Right lobe of liver (tissue), 6 donors: ENCODE data around the gene CCDC200. TPM values are rescaled to one million over a fixed set of nuclear protein-coding genes. Genes with fewer than 3 reads are reported as not detected.
A peak's percentile ranks its signal among the peaks of the same experiment; 100 is the strongest.
"Not testable (repeated sequence)": the region's sequence is repeated elsewhere in the genome, so short reads cannot be mapped to it uniquely, and the experiment has no call there.

Experiments used
- ATAC-seq, 4 donors: fragments of 200-7000 bp; cut with Tn5 transposase; one replicate each; pipeline ENCODE4 v1.9.1; 2020; ENCODE audit warnings: mild to moderate bottlenecking in 4 of 4, moderate library complexity in 4 of 4
- DNase-seq, 3 donors: peaks; one replicate each; pipeline ENCODE4 v3.0.0-alpha.2; 2020
- H3K27ac ChIP-seq, 3 donors: fragments of 200-600 bp; one replicate each; pipeline ENCODE4 v1.8.0; 2022
- H3K27me3 ChIP-seq, 2 donors: fragments of 200-600 bp; one replicate each; pipeline ENCODE4 v1.8.0; 2022
- H3K36me3 ChIP-seq, 4 donors: fragments of 200-600 bp; sonication (generic) in 1 of 4; one replicate each; pipeline versions ENCODE4 v1.5.1 to v1.8.0; 2017 to 2022; ENCODE audit warnings: control low read depth in 1 of 4
- H3K4me1 ChIP-seq, 4 donors: fragments of 200-600 bp; sonication (generic) in 1 of 4; one replicate each; pipeline versions ENCODE4 v1.5.1 to v1.8.0; 2017 to 2022; ENCODE audit warnings: control low read depth in 1 of 4
- H3K4me3 ChIP-seq, 3 donors: fragments of 200-600 bp; one replicate each; pipeline ENCODE4 v1.8.0; 2022
- H3K9me3 ChIP-seq, 4 donors: fragments of 200-600 bp; sonication (generic) in 1 of 4; one replicate each; pipeline versions ENCODE4 v1.5.1 to v1.8.0; 2017 to 2022; ENCODE audit warnings: control low read depth in 1 of 4
- POLR2A ChIP-seq: fragments of 450-650 bp; IDR thresholded peaks from one replicate; pipeline ENCODE4 v1.6.1; 2017; ENCODE audit warnings: antibody characterized with exemption, mild to moderate bottlenecking
- WGBS: methylation state at CpG from one replicate; pipeline ENCODE4 v1.1.6; 2018; ENCODE audit warnings: low coverage, low lambda C conversion rate; ENCODE audit not compliant: insufficient coverage; ENCODE audit errors: missing lambda C conversion rate; 5-methylcytosine and 5-hydroxymethylcytosine counted together
- intact Hi-C, 2 donors: fragments of 100-400 bp; cut with DNase I; formaldehyde crosslinking; loops; one replicate each; pipeline versions ENCODE4 v1.11.2 to v1.14.1; 2022
- total RNA-seq, 6 experiments: library from RNA; depleted of rRNA in 2 of 6; stranded (reverse); fragments of >200 nt in 2 of 6; fragmentation: NEBNext Ultra II Directional in 3 of 6; extraction: Animal tissue kit (Norgen Biotek cat#: 25700) in 3 of 6; gene quantifications; one replicate each; pipeline versions ENCODE4 v1.1.0 to v1.2.4, GENCODE V29; 2016 to 2023
- TF ChIP-seq, protein P1 (sequence below), 4 donors: fragments of 200-600 bp in 3 of 4; fragments of 450-650 bp in 1 of 4; IDR thresholded peaks; one replicate each; pipeline versions ENCODE4 v1.5.1 to v1.8.0; 2016 to 2022; ENCODE audit warnings: antibody characterized with exemption in 4 of 4, mild to moderate bottlenecking in 2 of 4
- donor health status: DM: no; HTN: yes; CAD: no.
- donor health status: DM: no; HTN: no; CAD: no.
- donor health status: DM: no; HTN: no; CAD: no.
- donor health status: DM: no; HTN: yes; CAD: no.
- donor health status: DM: no; HTN: yes; CAD: no.

The CCDC200 gene
- total RNA-seq, 6 experiments from 2014 or later: not detected

GRCh38 chr17:43211480-43212402 lies 16.7 kb downstream of the CCDC200 start, which contains the start of gene TMEM106A:
TMEM106A (plus strand) TSS chr17:43211875; CDS start chr17:43213042, 1,167 bp downstream.
- Histone ChIP-seq H3K27me3 (no peaks in the 10 kb centered on the region), H3K27ac (peak within 1 kb of the TSS; percentile 63 to 78 (median 68)), H3K4me1 (peaks cover 0 to 51% (median 21%) of the 10 kb centered on the region in 4 donors), H3K36me3 (peaks cover 0 to 45% (median 9%) of the 10 kb centered on the region in 4 donors), H3K4me3 (peak within 1 kb of the TSS; percentile 46 to 60 (median 57)), H3K9me3 (no peaks in the 10 kb centered on the region)
- 13% methylated on average over 27 of the region's 54 CpGs for WGBS
- DNase-seq (peak; percentile 65 to 88 (median 82)), ATAC-seq (peak; percentile 82 to 89 (median 88))
- intact Hi-C loops: no loop called here
- TF ChIP-seq, protein P1, sequence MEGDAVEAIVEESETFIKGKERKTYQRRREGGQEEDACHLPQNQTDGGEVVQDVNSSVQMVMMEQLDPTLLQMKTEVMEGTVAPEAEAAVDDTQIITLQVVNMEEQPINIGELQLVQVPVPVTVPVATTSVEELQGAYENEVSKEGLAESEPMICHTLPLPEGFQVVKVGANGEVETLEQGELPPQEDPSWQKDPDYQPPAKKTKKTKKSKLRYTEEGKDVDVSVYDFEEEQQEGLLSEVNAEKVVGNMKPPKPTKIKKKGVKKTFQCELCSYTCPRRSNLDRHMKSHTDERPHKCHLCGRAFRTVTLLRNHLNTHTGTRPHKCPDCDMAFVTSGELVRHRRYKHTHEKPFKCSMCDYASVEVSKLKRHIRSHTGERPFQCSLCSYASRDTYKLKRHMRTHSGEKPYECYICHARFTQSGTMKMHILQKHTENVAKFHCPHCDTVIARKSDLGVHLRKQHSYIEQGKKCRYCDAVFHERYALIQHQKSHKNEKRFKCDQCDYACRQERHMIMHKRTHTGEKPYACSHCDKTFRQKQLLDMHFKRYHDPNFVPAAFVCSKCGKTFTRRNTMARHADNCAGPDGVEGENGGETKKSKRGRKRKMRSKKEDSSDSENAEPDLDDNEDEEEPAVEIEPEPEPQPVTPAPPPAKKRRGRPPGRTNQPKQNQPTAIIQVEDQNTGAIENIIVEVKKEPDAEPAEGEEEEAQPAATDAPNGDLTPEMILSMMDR (IDR thresholded peaks at IDR 0.05): peak in 2 of 4 donors; percentile 17 to 23
- TF ChIP-seq POLR2A: peak; percentile 27

DNA sequence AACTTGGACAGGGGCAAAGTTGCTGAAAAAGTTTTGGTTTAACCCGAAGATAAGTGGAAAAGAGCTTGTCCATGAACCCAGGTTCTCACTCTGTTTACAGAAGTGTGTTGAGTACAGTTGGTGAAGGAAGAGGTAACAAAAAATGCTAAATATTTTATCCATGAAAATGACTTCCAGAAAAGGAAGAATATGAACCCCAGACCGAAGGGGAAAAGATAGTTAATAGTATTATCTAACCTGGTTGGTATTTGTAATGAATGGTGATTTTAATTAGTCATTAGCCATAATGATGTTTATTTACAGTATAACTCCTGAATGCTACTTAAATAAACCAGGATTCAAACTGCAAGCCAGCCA lies 17.3 kb downstream of the CCDC200 start:
- WGBS: 11% methylated on average over 2 of the region's 2 CpGs
- Histone ChIP-seq H3K27ac (peak overlapping the region; percentile 63 to 78 (median 68)), H3K36me3 (peaks cover 0 to 43% (median 9%) of the 10 kb centered on the region in 4 donors), H3K4me3 (peak overlapping the region; percentile 46 to 60 (median 57)), H3K9me3 (no peaks in the 10 kb centered on the region), H3K4me1 (peaks cover 0 to 44% (median 17%) of the 10 kb centered on the region in 4 donors), H3K27me3 (no peaks in the 10 kb centered on the region)
- intact Hi-C loops: no loop called here
- TF ChIP-seq POLR2A: no peak
- TF ChIP-seq, protein P1 (IDR thresholded peaks at IDR 0.05): no peak
- no peak for DNase-seq
- ATAC-seq: no peak

- TF ChIP-seq POLR2A: no peak
- TF ChIP-seq, protein P1 (IDR thresholded peaks at IDR 0.05): no peak
- intact Hi-C loops: no loop called here
- ATAC-seq (no peak), DNase-seq (no peak)
- H3K9me3 ChIP-seq: no peaks in the 10 kb centered on the region
- H3K27ac ChIP-seq: peak overlapping the region in 1 of 3 donors; percentile 78
- H3K36me3 ChIP-seq: peaks cover 0 to 40% (median 9%) of the 10 kb centered on the region in 4 donors
- H3K4me3 ChIP-seq: no peak overlapping the region
- peaks cover 0 to 39% (median 15%) of the 10 kb centered on the region in 4 donors for H3K4me1 ChIP-seq
- 69% methylated on average over 3 of the region's 3 CpGs for WGBS
- no peaks in the 10 kb centered on the region for H3K27me3 ChIP-seq
Observed at GRCh38 chr17:43210576-43210975, 17.8 kb downstream of the CCDC200 start.

- DNase-seq, H3K4me1 ChIP-seq, intact Hi-C loops, H3K27ac ChIP-seq, H3K9me3 ChIP-seq, H3K4me3 ChIP-seq, H3K27me3 ChIP-seq: not testable (repeated sequence)
- 96% methylated on average over 3 of the region's 3 CpGs for WGBS
- ATAC-seq: peak in 1 of 4 donors; percentile 67
- H3K36me3 ChIP-seq: peaks cover 0 to 88% (median 40%) of the 10 kb centered on the region in 4 donors
Observed at GRCh38 chr17:43203013-43203412, 25.4 kb downstream of the CCDC200 start.

- TF ChIP-seq, protein P1 (IDR thresholded peaks at IDR 0.05): no peak
- no peak for TF ChIP-seq POLR2A
- Histone ChIP-seq H3K4me3 (no peak overlapping the region), H3K36me3 (peaks cover 20 to 100% (median 62%) of the 10 kb centered on the region in 4 donors), H3K9me3 (no peaks in the 10 kb centered on the region), H3K27me3 (no peaks in the 10 kb centered on the region), H3K4me1 (no peaks in the 10 kb centered on the region), H3K27ac (no peak overlapping the region)
- ATAC-seq (no peak), DNase-seq (no peak)
- WGBS: 79% methylated on average over 2 of the region's 4 CpGs
- intact Hi-C loops: no loop called here
Observed at GRCh38 chr17:43200127-43200526, 28.3 kb downstream of the CCDC200 start.
